H1 (cell line): ENCODE results near the gene RAMP1. TPM values are rescaled to one million over a fixed set of nuclear protein-coding genes. Genes with fewer than 3 reads are reported as not detected.

Source experiments
- CTCF ChIA-PET: fragments of 300-600 bp; sonication (Branson Sonifier 250); formaldehyde crosslinking; loops from one replicate; lab custom pipeline; 2021; ENCODE audit not compliant: partially characterized antibody; lab: Charles Lee
- POLR2A ChIA-PET: fragments of 300-600 bp; sonication (Branson Sonifier 250); formaldehyde crosslinking; loops from one replicate; lab custom pipeline; 2021; ENCODE audit warnings: inconsistent platforms; ENCODE audit not compliant: partially characterized antibody; lab: Charles Lee
- DNase-seq, 2 experiments: peaks; one replicate each; pipeline versions ENCODE4 v3.0.0 to v3.0.0-alpha.2; 2010 to 2022; ENCODE audit warnings: low spot score in 2 of 2, low read depth in 1 of 2, mixed read lengths in 1 of 2
- FAIRE-seq: peaks from 2 replicates; lab custom pipeline; 2011; peaks lifted over from hg19 to GRCh38; lab: Jason Lieb, UNC
- H2AFZ ChIP-seq: 2 replicates; pipeline ENCODE4 v1.8.1; 2012; ENCODE audit warnings: low read length, inconsistent platforms
- H2AK5ac ChIP-seq: 2 replicates; pipeline ENCODE4 v1.6.1; 2013; ENCODE audit warnings: low read depth, low read length
- H2BK120ac ChIP-seq: replicated peaks from 2 replicates; pipeline ENCODE3; 2013; ENCODE audit warnings: low read depth, low read length, inconsistent platforms
- H2BK12ac ChIP-seq: 2 replicates; pipeline ENCODE4 v1.6.1; 2013; ENCODE audit warnings: low read depth, low read length
- H2BK15ac ChIP-seq: 2 replicates; pipeline ENCODE4 v1.6.1; 2013; ENCODE audit warnings: low read length
- H2BK20ac ChIP-seq: 2 replicates; pipeline ENCODE4 v1.6.1; 2013; ENCODE audit warnings: low read length
- H2BK5ac ChIP-seq: 2 replicates; pipeline ENCODE4 v1.6.1; 2013; ENCODE audit warnings: low read depth, low read length
- H3K14ac ChIP-seq: 2 replicates; pipeline ENCODE4 v1.6.1; 2013; ENCODE audit warnings: inconsistent platforms; ENCODE audit not compliant: insufficient read length
- H3K18ac ChIP-seq: 2 replicates; pipeline ENCODE4 v1.6.1; 2013; ENCODE audit warnings: low read length; ENCODE audit errors: extremely low read depth
- H3K23ac ChIP-seq: 2 replicates; pipeline ENCODE4 v1.6.1; 2013; ENCODE audit warnings: inconsistent platforms; ENCODE audit not compliant: insufficient read length
- H3K23me2 ChIP-seq: 2 replicates; pipeline ENCODE4 v1.6.1; 2013; ENCODE audit warnings: low read depth, low read length
- H3K27ac ChIP-seq: 2 replicates; pipeline ENCODE4 v1.6.1; 2011; ENCODE audit warnings: low read depth, low read length, inconsistent platforms
- H3K27me3 ChIP-seq, 4 experiments: replicated peaks in 1 of 4; 1 replicate in 1 of 4; 2 replicates in 3 of 4; pipeline versions ENCODE4 v1.6.1 to v1.8.1; 2011 to 2013; ENCODE audit warnings: low read length in 3 of 4, mild to moderate bottlenecking in 3 of 4, inconsistent platforms in 2 of 4, mixed read lengths in 2 of 4, moderate library complexity in 1 of 4; ENCODE audit not compliant: control insufficient read depth in 3 of 4, insufficient read depth in 3 of 4; ENCODE audit errors: extremely low read depth in 1 of 4
- H3K36me3 ChIP-seq, 4 experiments: 2 replicates each; pipeline versions ENCODE4 v1.6.1 to v1.8.1; 2011 to 2013; ENCODE audit warnings: mild to moderate bottlenecking in 4 of 4, low read length in 3 of 4, moderate library complexity in 2 of 4, control low read depth in 1 of 4, inconsistent platforms in 1 of 4; ENCODE audit not compliant: insufficient read depth in 4 of 4, control insufficient read depth in 2 of 4
- H3K4ac ChIP-seq: replicated peaks from 2 replicates; pipeline ENCODE3; 2013; ENCODE audit warnings: low read length, low read depth, mixed read lengths, inconsistent platforms; ENCODE audit not compliant: insufficient read length
- H3K4me1 ChIP-seq, 4 experiments: replicated peaks in 1 of 4; 1 replicate in 1 of 4; 2 replicates in 3 of 4; pipeline versions ENCODE4 v1.6.1 to v1.8.1; 2011 to 2013; ENCODE audit warnings: low read length in 3 of 4, inconsistent platforms in 2 of 4, mixed read lengths in 1 of 4; ENCODE audit not compliant: insufficient read depth in 4 of 4, control insufficient read depth in 3 of 4
- H3K4me2 ChIP-seq, 2 experiments: 2 replicates each; pipeline versions ENCODE4 v1.6.1 to v1.8.1; 2011 to 2013; ENCODE audit warnings: low read depth in 2 of 2, low read length in 2 of 2, control low read depth in 1 of 2, inconsistent platforms in 1 of 2, mild to moderate bottlenecking in 1 of 2; ENCODE audit not compliant: insufficient read depth in 1 of 2
- H3K4me3 ChIP-seq, 4 experiments: fragments of 200-600, 300-600 bp in 1 of 4; sonication (generic), shearing (Covaris generic), sonication (Bioruptor Twin) in 1 of 4; 2 replicates each; pipeline versions ENCODE4 v1.5.1 to v1.8.1; 2011 to 2016; ENCODE audit warnings: low read length in 4 of 4, low read depth in 3 of 4, control low read depth in 2 of 4, inconsistent platforms in 2 of 4, mild to moderate bottlenecking in 2 of 4, mixed read lengths in 1 of 4, moderate library complexity in 1 of 4; ENCODE audit not compliant: insufficient read depth in 2 of 4; ENCODE audit errors: extremely low read depth in 1 of 4
- H3K56ac ChIP-seq: replicated peaks from 2 replicates; pipeline ENCODE3; 2013; ENCODE audit warnings: low read depth, mild to moderate bottlenecking, mixed read lengths, low read length, inconsistent platforms; ENCODE audit not compliant: insufficient read length
- H3K79me1 ChIP-seq: 2 replicates; pipeline ENCODE4 v1.6.1; 2013; ENCODE audit warnings: low read depth, low read length, control low read depth
- H3K79me2 ChIP-seq, 2 experiments: 2 replicates each; pipeline versions ENCODE4 v1.6.1 to v1.8.1; 2012 to 2013; ENCODE audit warnings: low read length in 2 of 2, mild to moderate bottlenecking in 2 of 2, inconsistent platforms in 1 of 2; ENCODE audit not compliant: insufficient read depth in 2 of 2, control insufficient read depth in 1 of 2
- H3K9ac ChIP-seq, 4 experiments: replicated peaks in 1 of 4; 1 replicate in 1 of 4; 2 replicates in 3 of 4; pipeline versions ENCODE4 v1.6.1 to v1.8.1; 2011 to 2013; ENCODE audit warnings: low read depth in 3 of 4, low read length in 3 of 4, control low read depth in 2 of 4, mild to moderate bottlenecking in 2 of 4, moderate library complexity in 2 of 4, inconsistent platforms in 1 of 4; ENCODE audit errors: extremely low read depth in 1 of 4
- H3K9me3 ChIP-seq, 2 experiments: 2 replicates each; pipeline versions ENCODE4 v1.6.1 to v1.8.1; 2012 to 2013; ENCODE audit warnings: mild to moderate bottlenecking in 2 of 2, moderate library complexity in 2 of 2, control low read depth in 1 of 2, inconsistent platforms in 1 of 2, low read depth in 1 of 2, low read length in 1 of 2, mixed read lengths in 1 of 2; ENCODE audit not compliant: insufficient read depth in 2 of 2
- H4K20me1 ChIP-seq, 2 experiments: replicated peaks in 1 of 2; 2 replicates each; pipeline versions ENCODE3 to v1.8.1; 2011 to 2013; ENCODE audit warnings: inconsistent platforms in 2 of 2, low read length in 2 of 2, mild to moderate bottlenecking in 1 of 2; ENCODE audit not compliant: insufficient read depth in 2 of 2, control insufficient read depth in 1 of 2
- H4K5ac ChIP-seq: 2 replicates; pipeline ENCODE4 v1.6.1; 2013; ENCODE audit warnings: low read length, low read depth, mixed read lengths, inconsistent platforms; ENCODE audit not compliant: insufficient read length
- H4K8ac ChIP-seq: 2 replicates; pipeline ENCODE4 v1.8.0; 2013; ENCODE audit warnings: mild to moderate bottlenecking, moderate library complexity, low read length, inconsistent platforms; ENCODE audit not compliant: insufficient read depth; ENCODE audit errors: extremely low read depth
- H4K91ac ChIP-seq: replicated peaks from 2 replicates; pipeline ENCODE3; 2013; ENCODE audit warnings: low read length, mixed read lengths, inconsistent platforms; ENCODE audit not compliant: insufficient read length
- POU5F1 ChIP-seq: IDR thresholded peaks from 2 replicates; pipeline ENCODE4 v1.6.1; 2011; ENCODE audit warnings: low read depth, mild to moderate bottlenecking, low read length, moderate library complexity
- SRF ChIP-seq: IDR thresholded peaks from 2 replicates; pipeline ENCODE4 v1.6.1; 2011; ENCODE audit warnings: mild to moderate bottlenecking, low read depth, low read length, moderate library complexity
- TBP ChIP-seq: IDR thresholded peaks from 2 replicates; pipeline ENCODE4 v1.6.1; 2011; ENCODE audit warnings: low read depth, low read length, improper control_type of control experiment
- TEAD4 ChIP-seq: IDR thresholded peaks from 2 replicates; pipeline ENCODE4 v1.6.1; 2012; ENCODE audit warnings: low read depth, low read length, inconsistent platforms, mixed read lengths
- WGBS, 2 experiments: shearing (Covaris generic) in 1 of 2; methylation state at CpG; one replicate each; pipeline versions ENCODE4 v1.1.6 to v1.1.7; 2013 to 2015; ENCODE audit warnings: low lambda C conversion rate in 2 of 2, mixed read lengths in 2 of 2, inconsistent platforms in 1 of 2, low coverage in 1 of 2, missing lambda C conversion rate in 1 of 2; ENCODE audit not compliant: insufficient replicate concordance in 2 of 2, insufficient coverage in 1 of 2, insufficient read length in 1 of 2; ENCODE audit errors: extremely low coverage in 1 of 2, missing lambda C conversion rate in 1 of 2; 5-methylcytosine and 5-hydroxymethylcytosine counted together
- polyA plus RNA-seq, 7 experiments: library from polyadenylated mRNA; depleted of rRNA in 3 of 7; stranded (reverse) in 5 of 7; unstranded in 2 of 7; fragments of >200 nt in 5 of 7; fragments of 200-250 nt in 2 of 7; gene quantifications; 1 replicate in 5 of 7; 2 replicates in 1 of 7; 4 replicates in 1 of 7; pipeline versions ENCODE4 v1.2.1 to v1.2.3, GENCODE V29; 2011 to 2013; ENCODE audit warnings: missing spikeins in 2 of 7, mixed read lengths in 2 of 7
- total RNA-seq: library from RNA; stranded (reverse); fragmentation: NEBNext Ultra II Directional; extraction: Animal tissue kit (Norgen Biotek cat#: 25700); gene quantifications from 2 replicates; pipeline ENCODE4 v1.2.1, GENCODE V29; 2021
- TF ChIP-seq, protein P1 (sequence below): IDR thresholded peaks from 2 replicates; pipeline ENCODE4 v1.6.1; 2011; ENCODE audit warnings: low read depth, mild to moderate bottlenecking, low read length; ENCODE audit not compliant: insufficient read depth

RAMP1 gene
- total and polyA plus RNA-seq, 2 of the 8 experiments (the other 6 are each of a cell fraction or from before 2014, with no cell fraction given), result 0.65 to 4.3 TPM

DNA sequence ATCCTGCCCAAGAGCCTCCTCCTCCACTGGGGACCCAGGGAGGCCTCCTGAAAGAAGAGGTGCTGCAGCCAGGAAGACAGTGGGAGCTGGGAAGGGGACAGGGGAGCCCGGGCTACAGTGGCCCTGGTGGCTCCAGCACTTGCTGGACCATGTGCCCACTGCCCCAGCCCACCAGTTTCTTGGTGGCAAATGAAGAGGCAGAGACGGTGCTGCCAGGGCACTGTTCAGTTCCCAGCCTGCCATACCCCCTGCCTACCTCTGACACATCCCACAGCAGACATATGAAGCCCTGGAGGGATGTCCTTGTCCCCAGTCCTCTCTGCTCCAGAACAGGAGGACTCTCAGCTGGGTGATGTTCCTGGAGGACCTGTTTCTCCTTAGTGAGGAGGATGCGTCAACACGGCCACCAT is 3.7 kb downstream of the RAMP1 start:
- no peak overlapping the region for H3K23ac ChIP-seq
- H4K91ac ChIP-seq, result no peak overlapping the region
- no peak overlapping the region for H3K4me2 ChIP-seq
- H3K23me2 ChIP-seq, result peaks cover 8% of the 10 kb centered on the region; the same call in 1 of the 2 replicates
- H4K8ac ChIP-seq, result no peak overlapping the region
- H3K4me1 ChIP-seq, result peaks cover 0 to 11% (median 8%) of the 10 kb centered on the region in 4 experiments; a peak in 6 of 7 replicates
- peaks cover 9 to 30% (median 23%) of the 10 kb centered on the region in 4 experiments for H3K27me3 ChIP-seq
- DNase-seq (no peak), FAIRE-seq (no peak)
- no peak overlapping the region for H3K56ac ChIP-seq
- no peak overlapping the region for H2BK20ac ChIP-seq
- H2BK12ac ChIP-seq, result no peak overlapping the region
- ChIA-PET CTCF (no interaction called here), POLR2A (no interaction called here)
- no peaks in the 10 kb centered on the region for H4K20me1 ChIP-seq
- H3K18ac ChIP-seq, result no peak overlapping the region
- H2BK5ac ChIP-seq, result no peak overlapping the region
- WGBS, 2 experiments, result 95% methylated on average over 4 of the region's 4 CpGs; no CpG with 5 or more reads in 1 of the 2 experiments
- H3K79me2 ChIP-seq, result no peaks in the 10 kb centered on the region
- H2AFZ ChIP-seq, result no peak overlapping the region
- TF ChIP-seq SRF (no peak), POU5F1 (no peak), TBP (no peak), TEAD4 (no peak)
- TF ChIP-seq, protein P1, sequence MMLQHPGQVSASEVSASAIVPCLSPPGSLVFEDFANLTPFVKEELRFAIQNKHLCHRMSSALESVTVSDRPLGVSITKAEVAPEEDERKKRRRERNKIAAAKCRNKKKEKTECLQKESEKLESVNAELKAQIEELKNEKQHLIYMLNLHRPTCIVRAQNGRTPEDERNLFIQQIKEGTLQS, result no peak
- no peak overlapping the region for H3K27ac ChIP-seq
- no peak overlapping the region for H3K9ac ChIP-seq
- no peaks in the 10 kb centered on the region for H3K79me1 ChIP-seq
- H2AK5ac ChIP-seq, result no peak overlapping the region
- H2BK120ac ChIP-seq, result no peak overlapping the region
- H3K14ac ChIP-seq, result no peak overlapping the region
- H2BK15ac ChIP-seq, result no peak overlapping the region
- no peaks in the 10 kb centered on the region for H3K36me3 ChIP-seq
- no peak overlapping the region for H3K4ac ChIP-seq
- H3K9me3 ChIP-seq, result no peaks in the 10 kb centered on the region
- no peak overlapping the region for H4K5ac ChIP-seq
- no peak overlapping the region for H3K4me3 ChIP-seq
